NCI-H1105 (cell line): ENCODE measurements around the gene C20orf202.
A peak's percentile ranks its signal among the peaks of the same experiment; 100 is the strongest.
"Not testable (repeated sequence)": the region's sequence is repeated elsewhere in the genome, so short reads cannot be mapped to it uniquely, and the experiment has no call there.

Experiments used
- DNase-seq: peaks from one replicate; lab custom pipeline; 2025; lab: John Stamatoyannopoulos, UW

The C20orf202 gene

GRCh38 chr20:1209447-1210387 lies 6.5 kb downstream of the C20orf202 start:
- no peak for DNase-seq

GRCh38 chr20:1210501-1210900 lies 7.2 kb downstream of the C20orf202 start:
- no peak for DNase-seq

GRCh38 chr20:1212023-1212422 lies 8.8 kb downstream of the C20orf202 start:
- DNase-seq, result no peak

GRCh38 chr20:1212607-1213396 lies 9.5 kb downstream of the C20orf202 start:
- DNase-seq, result peak; percentile 49

GRCh38 chr20:1214838-1215261 lies 11.6 kb downstream of the C20orf202 start:
- DNase-seq, result no peak

- no peak for DNase-seq
Measured at GRCh38 chr20:1215386-1216170, 12.3 kb downstream of the C20orf202 start.

- not testable (repeated sequence) for DNase-seq
Measured at GRCh38 chr20:1216527-1217427, 13.5 kb downstream of the C20orf202 start.

GRCh38 chr20:1222750-1223149 lies 19.5 kb downstream of the C20orf202 start:
- not testable (repeated sequence) for DNase-seq

- no peak for DNase-seq
Measured at GRCh38 chr20:1224205-1224890, 21.1 kb downstream of the C20orf202 start.

- no peak for DNase-seq
Measured at GRCh38 chr20:1225263-1225782, 22.1 kb downstream of the C20orf202 start.

GRCh38 chr20:1225783-1226654 lies 22.8 kb downstream of the C20orf202 start, which contains the start of gene RAD21L1:
RAD21L1 (plus strand) TSS chr20:1226044; CDS start chr20:1228454, 2,410 bp downstream.
- peak; percentile 80 for DNase-seq

GRCh38 chr20:1229541-1229940 lies 26.3 kb downstream of the C20orf202 start:
- no peak for DNase-seq

GRCh38 chr20:1232286-1233111 lies 29.2 kb downstream of the C20orf202 start:
- DNase-seq, result no peak

- DNase-seq, result no peak
Measured at GRCh38 chr20:1240549-1240948, 37.3 kb downstream of the C20orf202 start.

GRCh38 chr20:1241456-1241855 lies 38.2 kb downstream of the C20orf202 start:
- no peak for DNase-seq

- DNase-seq, result no peak
Measured at GRCh38 chr20:1242099-1242498, 38.8 kb downstream of the C20orf202 start.

- DNase-seq, result no peak
Measured at GRCh38 chr20:1242530-1242929, 39.3 kb downstream of the C20orf202 start.

- no peak for DNase-seq
Measured at GRCh38 chr20:1245578-1245977, 42.3 kb downstream of the C20orf202 start.
